IMR-90 (cell line): Measurements from ENCODE around the gene THRB. TPM values are rescaled to one million over a fixed set of nuclear protein-coding genes. Genes with fewer than 3 reads are reported as not detected.

Experiments used
- ATAC-seq: fragments of 200-7000 bp; cut with Tn5 transposase; 2 replicates; pipeline ENCODE4 v1.9.1; 2020; ENCODE audit warnings: low read depth, mild to moderate bottlenecking, moderate library complexity
- BruUV-seq: library from RNA; stranded (reverse); fragments of 400-500 nt; replicated peaks from 2 replicates; lab custom pipeline; 2021; lab: Mats Ljungman, UMichigan
- CTCF ChIA-PET: fragments of 300-600 bp; formaldehyde crosslinking; extraction: SDS; loops from one replicate; lab custom pipeline; 2021; ENCODE audit warnings: antibody characterized with exemption; lab: Yijun Ruan, JAX
- POLR2A ChIA-PET: fragments of 300-600 bp; sonication (Branson Sonifier 250); formaldehyde crosslinking; loops from one replicate; lab custom pipeline; 2022; ENCODE audit warnings: antibody characterized with exemption; ENCODE audit not compliant: unreplicated experiment; lab: Charles Lee
- DNase-seq: peaks from one replicate; pipeline ENCODE4 v3.0.0; 2013
- H2AFZ ChIP-seq: replicated peaks from 2 replicates; pipeline ENCODE3; 2013; ENCODE audit warnings: low read length, mild to moderate bottlenecking; ENCODE audit not compliant: poor library complexity
- H2AK5ac ChIP-seq: 2 replicates; pipeline ENCODE4 v1.6.1; 2013; ENCODE audit warnings: low read depth, low read length, inconsistent platforms
- H2AK9ac ChIP-seq: replicated peaks from 2 replicates; pipeline ENCODE3; 2013; ENCODE audit warnings: mild to moderate bottlenecking, low read depth, low read length, moderate library complexity; ENCODE audit not compliant: poor library complexity
- H2BK120ac ChIP-seq: 2 replicates; pipeline ENCODE4 v1.6.1; 2013; ENCODE audit warnings: low read depth, low read length, inconsistent platforms
- H2BK15ac ChIP-seq: 3 replicates; pipeline ENCODE4 v1.6.1; 2013; ENCODE audit warnings: low read depth, low read length, inconsistent platforms
- H2BK20ac ChIP-seq: 2 replicates; pipeline ENCODE4 v1.6.1; 2013; ENCODE audit warnings: low read depth, mild to moderate bottlenecking, inconsistent platforms, low read length, moderate library complexity
- H2BK5ac ChIP-seq: 2 replicates; pipeline ENCODE4 v1.6.1; 2013; ENCODE audit warnings: mild to moderate bottlenecking, low read depth, low read length, inconsistent platforms; ENCODE audit not compliant: poor library complexity, severe bottlenecking
- H3K14ac ChIP-seq: replicated peaks from 2 replicates; pipeline ENCODE4 v1.6.1; 2013; ENCODE audit warnings: low read depth, low read length, inconsistent platforms
- H3K18ac ChIP-seq: 2 replicates; pipeline ENCODE4 v1.6.1; 2013; ENCODE audit warnings: low read depth, low read length, control low read depth
- H3K23ac ChIP-seq: 2 replicates; pipeline ENCODE4 v1.6.1; 2013; ENCODE audit warnings: low read depth, low read length, inconsistent platforms
- H3K27ac ChIP-seq: 2 replicates; pipeline ENCODE4 v1.5.1; 2013; ENCODE audit warnings: mild to moderate bottlenecking, control low read depth, low read length; ENCODE audit not compliant: insufficient read depth
- H3K27me3 ChIP-seq: 2 replicates; pipeline ENCODE4 v1.6.1; 2013; ENCODE audit warnings: low read length; ENCODE audit not compliant: control insufficient read depth, insufficient read depth
- H3K36me3 ChIP-seq: 2 replicates; pipeline ENCODE4 v1.6.1; 2013; ENCODE audit warnings: low read length, mixed read lengths; ENCODE audit not compliant: control insufficient read depth, insufficient read depth
- H3K4ac ChIP-seq: 2 replicates; pipeline ENCODE4 v1.6.1; 2013; ENCODE audit warnings: low read depth, low read length, inconsistent platforms
- H3K4me1 ChIP-seq: 2 replicates; pipeline ENCODE4 v1.6.1; 2013; ENCODE audit warnings: low read length, mixed read lengths; ENCODE audit not compliant: control insufficient read depth, insufficient read depth
- H3K4me2 ChIP-seq: 2 replicates; pipeline ENCODE4 v1.6.1; 2013; ENCODE audit warnings: low read depth, mild to moderate bottlenecking, control low read depth, low read length, moderate library complexity
- H3K4me3 ChIP-seq: 2 replicates; pipeline ENCODE4 v1.5.1; 2013; ENCODE audit warnings: low read depth, mild to moderate bottlenecking, control low read depth, low read length, moderate library complexity; ENCODE audit not compliant: insufficient read depth
- H3K56ac ChIP-seq: 2 replicates; pipeline ENCODE4 v1.6.1; 2013; ENCODE audit warnings: low read length, inconsistent platforms; ENCODE audit not compliant: insufficient read depth; ENCODE audit errors: extremely low read depth
- H3K79me1 ChIP-seq, 2 experiments: 2 replicates each; pipeline ENCODE4 v1.6.1; 2013; ENCODE audit warnings: low read length in 2 of 2, inconsistent platforms in 1 of 2, low read depth in 1 of 2
- H3K9ac ChIP-seq: 2 replicates; pipeline ENCODE4 v1.6.1; 2013; ENCODE audit warnings: low read depth, low read length, control low read depth
- H3K9me1 ChIP-seq: 2 replicates; pipeline ENCODE4 v1.6.1; 2013; ENCODE audit warnings: low read length, inconsistent platforms; ENCODE audit not compliant: insufficient read depth
- H3K9me3 ChIP-seq: 2 replicates; pipeline ENCODE4 v1.6.1; 2013; ENCODE audit warnings: low read length; ENCODE audit not compliant: control insufficient read depth, insufficient read depth
- H4K20me1 ChIP-seq: 2 replicates; pipeline ENCODE4 v1.6.1; 2013; ENCODE audit warnings: low read length, inconsistent platforms; ENCODE audit not compliant: insufficient read depth
- H4K5ac ChIP-seq: 2 replicates; pipeline ENCODE4 v1.6.1; 2013; ENCODE audit warnings: mild to moderate bottlenecking, low read depth, low read length, control low read depth
- H4K8ac ChIP-seq, 2 experiments: 2 replicates each; pipeline ENCODE4 v1.6.1; 2013; ENCODE audit warnings: low read depth in 2 of 2, low read length in 2 of 2, control low read depth in 1 of 2, inconsistent platforms in 1 of 2
- H4K91ac ChIP-seq: 2 replicates; pipeline ENCODE4 v1.6.1; 2013; ENCODE audit warnings: low read depth, low read length, inconsistent platforms; ENCODE audit not compliant: insufficient read depth
- CTCF ChIP-seq: conservative IDR thresholded peaks from 2 replicates; pipeline ENCODE4 v1.5.1; 2012; ENCODE audit warnings: mild to moderate bottlenecking, low read depth, low read length, improper control_type of control experiment
- MAFK ChIP-seq: IDR thresholded peaks from 2 replicates; pipeline ENCODE4 v1.6.1; 2012; ENCODE audit warnings: low read depth, low read length, improper control_type of control experiment
- NFE2L2 ChIP-seq: fragments of 150-350 bp; IDR thresholded peaks from 2 replicates; pipeline ENCODE4 v1.6.1; 2016; ENCODE audit warnings: low read depth, mild to moderate bottlenecking, low read length
- POLR2A ChIP-seq: IDR thresholded peaks from 2 replicates; pipeline ENCODE4 v1.6.1; 2012; ENCODE audit warnings: mild to moderate bottlenecking, low read depth, low read length
- RCOR1 ChIP-seq: IDR thresholded peaks from 2 replicates; pipeline ENCODE4 v1.6.1; 2012; ENCODE audit warnings: mild to moderate bottlenecking, low read length, improper control_type of control experiment; ENCODE audit not compliant: insufficient replicate concordance
- USF2 ChIP-seq: fragments of 150-350 bp; IDR thresholded peaks from 2 replicates; pipeline ENCODE4 v1.6.1; 2017; ENCODE audit warnings: mild to moderate bottlenecking, antibody characterized with exemption, low read length, low read depth
- WGBS, 2 experiments: methylation state at CpG; one replicate each; pipeline versions ENCODE4 v1.1.5 to v1.1.7; 2013; ENCODE audit warnings: missing lambda C conversion rate in 2 of 2; ENCODE audit not compliant: insufficient read length in 1 of 2; ENCODE audit errors: extremely low coverage in 2 of 2; 5-methylcytosine and 5-hydroxymethylcytosine counted together
- dilution Hi-C: fragments of 300-500 bp; cut with HindIII; formaldehyde crosslinking; loops from one replicate; pipeline ENCODE4 v1.14.3; 2018; ENCODE audit warnings: low sequenced_read_pairs; ENCODE audit not compliant: unreplicated experiment
- in situ Hi-C: fragments of 300-500 bp; cut with MboI; formaldehyde crosslinking; loops from 3 replicates; pipeline ENCODE4 v1.14.3; 2019; ENCODE audit warnings: low sequenced_read_pairs, inconsistent platforms, mixed read lengths
- intact Hi-C: fragments of 100-400 bp; cut with micrococcal nuclease; formaldehyde crosslinking; loops from 2 replicates; pipeline ENCODE4 v1.10.0; 2022
- polyA plus RNA-seq, 3 experiments: library from polyadenylated mRNA; depleted of rRNA; stranded (reverse); fragments of >200 nt; gene quantifications; 2 replicates each; pipeline ENCODE4 v1.2.3, GENCODE V29; 2012; ENCODE audit warnings: low replicate concordance in 1 of 3
- total RNA-seq: library from RNA; depleted of rRNA; stranded (reverse); fragments of >200 nt; gene quantifications from 2 replicates; pipeline ENCODE4 v1.2.3, GENCODE V29; 2012

THRB gene
- total and polyA plus RNA-seq, 2 of the 4 experiments (the other 2 are of a cell fraction), result under 0.01 TPM; not detected in 1

GRCh38 chr3:24462737-24463136 is 31.9 kb downstream of the THRB start:
- TF ChIP-seq USF2 (no peak), RCOR1 (no peak), CTCF (no peak), MAFK (no peak), POLR2A (no peak), NFE2L2 (no peak)
- Histone ChIP-seq H3K79me1 (no peaks in the 10 kb centered on the region), H3K4me2 (no peak overlapping the region), H4K5ac (no peak overlapping the region), H2AFZ (no peak overlapping the region), H3K4ac (no peak overlapping the region), H3K27me3 (no peaks in the 10 kb centered on the region), H4K91ac (no peak overlapping the region), H3K4me1 (no peaks in the 10 kb centered on the region), H2AK9ac (no peak overlapping the region), H2BK20ac (no peak overlapping the region), H3K36me3 (no peaks in the 10 kb centered on the region), H2BK5ac (no peak overlapping the region), H3K4me3 (no peak overlapping the region), H2BK15ac (no peak overlapping the region), H4K20me1 (no peaks in the 10 kb centered on the region), H4K8ac (no peak overlapping the region), H2AK5ac (no peak overlapping the region), H3K9me3 (no peaks in the 10 kb centered on the region), H3K23ac (no peak overlapping the region), H3K18ac (no peak overlapping the region), H3K14ac (no peak overlapping the region), H3K27ac (no peak overlapping the region), H3K9me1 (no peaks in the 10 kb centered on the region), H3K56ac (no peak overlapping the region), H3K9ac (no peak overlapping the region), H2BK120ac (no peak overlapping the region)
- ChIA-PET CTCF (no interaction called here), POLR2A (no interaction called here)
- in situ Hi-C loops (no loop called here), dilution Hi-C loops (no loop called here), intact Hi-C loops (no loop called here)
- no peak for ATAC-seq
- no TSS peak for BruUV-seq
- DNase-seq, result no peak
- WGBS, 2 experiments, result 20% methylated on average over 1 of the region's 1 CpG; no CpG with 5 or more reads in 1 of the 2 experiments
